IPS DF 6.9 (cell line): ENCODE data around the gene KIF26B.

Experiments
- DNase-seq: peaks from one replicate; pipeline ENCODE4 v3.0.0-alpha.2; 2013; ENCODE audit warnings: low read depth, low spot score
- H3K27ac ChIP-seq: one replicate; pipeline ENCODE4 v1.5.1; 2013; ENCODE audit warnings: low read length, control low read depth
- H3K27me3 ChIP-seq: 2 replicates; pipeline ENCODE4 v1.6.1; 2013; ENCODE audit warnings: mild to moderate bottlenecking, low read length; ENCODE audit not compliant: control insufficient read depth, insufficient read depth
- H3K36me3 ChIP-seq: 2 replicates; pipeline ENCODE4 v1.6.1; 2013; ENCODE audit warnings: low read length; ENCODE audit not compliant: control insufficient read depth, insufficient read depth
- H3K4me1 ChIP-seq: 2 replicates; pipeline ENCODE4 v1.6.1; 2013; ENCODE audit warnings: low read length; ENCODE audit not compliant: control insufficient read depth, insufficient read depth
- H3K4me3 ChIP-seq: 2 replicates; pipeline ENCODE4 v1.5.1; 2013; ENCODE audit warnings: mild to moderate bottlenecking, low read length
- H3K9me3 ChIP-seq: 2 replicates; pipeline ENCODE4 v1.6.1; 2013; ENCODE audit warnings: low read length, inconsistent platforms; ENCODE audit not compliant: control insufficient read depth, insufficient read depth
- WGBS: extraction: QIAGEN DNeasy Blood & Tissue Kit; methylation state at CpG from one replicate; pipeline ENCODE4 v1.1.7; 2013; ENCODE audit warnings: mixed read lengths, missing lambda C conversion rate; ENCODE audit not compliant: insufficient read length, insufficient coverage; 5-methylcytosine and 5-hydroxymethylcytosine counted together

The KIF26B gene

GRCh38 chr1:245131026-245131393 lies 23.8 kb upstream of the KIF26B start:
- no CpG with 5 or more reads among the region's 9 CpGs for WGBS
- Histone ChIP-seq H3K27ac (no peak overlapping the region), H3K27me3 (no peaks in the 10 kb centered on the region), H3K4me1 (no peaks in the 10 kb centered on the region; the same call in 1 of the 2 replicates), H3K4me3 (no peak overlapping the region), H3K36me3 (no peaks in the 10 kb centered on the region), H3K9me3 (no peaks in the 10 kb centered on the region)
- no peak for DNase-seq

GRCh38 chr1:245132771-245133170 lies 22.0 kb upstream of the KIF26B start:
- Histone ChIP-seq H3K4me3 (no peak overlapping the region), H3K9me3 (no peaks in the 10 kb centered on the region), H3K36me3 (no peaks in the 10 kb centered on the region), H3K27me3 (no peaks in the 10 kb centered on the region), H3K27ac (no peak overlapping the region), H3K4me1 (no peaks in the 10 kb centered on the region; the same call in 1 of the 2 replicates)
- WGBS: no CpG with 5 or more reads among the region's 11 CpGs
- DNase-seq: no peak

GRCh38 chr1:245133995-245134715 lies 20.6 kb upstream of the KIF26B start:
- DNase-seq: no peak
- H3K4me1 ChIP-seq: no peaks in the 10 kb centered on the region; the same call in 1 of the 2 replicates
- no peaks in the 10 kb centered on the region for H3K27me3 ChIP-seq
- WGBS: 100% methylated on average over 2 of the region's 17 CpGs
- no peak overlapping the region for H3K27ac ChIP-seq
- no peak overlapping the region for H3K4me3 ChIP-seq
- no peaks in the 10 kb centered on the region for H3K36me3 ChIP-seq
- no peaks in the 10 kb centered on the region for H3K9me3 ChIP-seq

GRCh38 chr1:245142171-245142798 lies 12.5 kb upstream of the KIF26B start:
- Histone ChIP-seq H3K36me3 (no peaks in the 10 kb centered on the region), H3K27ac (no peak overlapping the region), H3K27me3 (no peaks in the 10 kb centered on the region), H3K4me1 (no peaks in the 10 kb centered on the region), H3K9me3 (no peaks in the 10 kb centered on the region), H3K4me3 (no peak overlapping the region)
- no CpG with 5 or more reads among the region's 18 CpGs for WGBS
- DNase-seq: no peak

GRCh38 chr1:245142976-245143375 lies 11.8 kb upstream of the KIF26B start:
- Histone ChIP-seq H3K4me1 (no peaks in the 10 kb centered on the region), H3K9me3 (no peaks in the 10 kb centered on the region), H3K27ac (no peak overlapping the region), H3K27me3 (no peaks in the 10 kb centered on the region), H3K4me3 (no peak overlapping the region), H3K36me3 (no peaks in the 10 kb centered on the region)
- whole genome bisulfite sequencing: no CpG with 5 or more reads among the region's 14 CpGs
- no peak for DNase-seq

- Histone ChIP-seq H3K4me1 (no peaks in the 10 kb centered on the region), H3K36me3 (no peaks in the 10 kb centered on the region), H3K27ac (no peak overlapping the region), H3K4me3 (no peak overlapping the region), H3K9me3 (no peaks in the 10 kb centered on the region), H3K27me3 (no peaks in the 10 kb centered on the region)
- no CpG with 5 or more reads among the region's 8 CpGs for WGBS
- no peak for DNase-seq
These were observed 10.9 kb upstream of the KIF26B start for GRCh38 chr1:245143849-245144248.

- no CpG with 5 or more reads among the region's 3 CpGs for WGBS
- no peak overlapping the region for H3K27ac ChIP-seq
These were observed 6.7 kb upstream of the KIF26B start for GRCh38 chr1:245148069-245148468.

GRCh38 chr1:245148861-245149260 lies 5.9 kb upstream of the KIF26B start:
- no peaks in the 10 kb centered on the region; the same call in 1 of the 2 replicates for H3K36me3 ChIP-seq
- peaks cover 4% of the 10 kb centered on the region for H3K4me1 ChIP-seq
- H3K27ac ChIP-seq: no peak overlapping the region
- peaks cover 7% of the 10 kb centered on the region; the same call in 1 of the 2 replicates for H3K27me3 ChIP-seq
- H3K9me3 ChIP-seq: no peaks in the 10 kb centered on the region
- DNase-seq: no peak
- no peak overlapping the region for H3K4me3 ChIP-seq
- WGBS: no CpG with 5 or more reads among the region's 9 CpGs

More at GRCh38 chr1:245148069-245148468, 6.7 kb upstream of the KIF26B start:
- Histone ChIP-seq H3K27me3 (no peaks in the 10 kb centered on the region), H3K36me3 (no peaks in the 10 kb centered on the region), H3K4me1 (no peaks in the 10 kb centered on the region), H3K9me3 (no peaks in the 10 kb centered on the region), H3K4me3 (no peak overlapping the region)
- no peak for DNase-seq

- H3K4me3 ChIP-seq: peak overlapping the region; percentile 48; the same call in 1 of the 2 replicates
- H3K4me1 ChIP-seq: peaks cover 7% of the 10 kb centered on the region
- H3K27ac ChIP-seq: no peak overlapping the region
- H3K27me3 ChIP-seq: peaks cover 31% of the 10 kb centered on the region
- no peaks in the 10 kb centered on the region for H3K9me3 ChIP-seq
- WGBS: no CpG with 5 or more reads among the region's 29 CpGs
- no peaks in the 10 kb centered on the region; the same call in 1 of the 2 replicates for H3K36me3 ChIP-seq
- no peak for DNase-seq
These were observed 1.7 kb upstream of the KIF26B start for GRCh38 chr1:245153081-245153551.

GRCh38 chr1:245153552-245154428 lies 995 bp upstream of the KIF26B start:
- no peak overlapping the region for H3K27ac ChIP-seq
- WGBS: no CpG with 5 or more reads among the region's 76 CpGs
- H3K27me3 ChIP-seq: peaks cover 31% of the 10 kb centered on the region
- peaks cover 7% of the 10 kb centered on the region for H3K4me1 ChIP-seq
- no peaks in the 10 kb centered on the region for H3K9me3 ChIP-seq
- peak overlapping the region; percentile 48; the same call in 1 of the 2 replicates for H3K4me3 ChIP-seq
- DNase-seq: no peak
- no peaks in the 10 kb centered on the region; the same call in 1 of the 2 replicates for H3K36me3 ChIP-seq
